GM23338 (cell line): ENCODE data around the gene MYOM1. TPM values are rescaled to one million over a fixed set of nuclear protein-coding genes. Genes with fewer than 3 reads are reported as not detected.

Experiments
- ATAC-seq: fragments of 200-7000 bp; cut with Tn5 transposase; 3 replicates; pipeline ENCODE4 v1.9.1; 2020
- DNase-seq: peaks from one replicate; pipeline ENCODE4 v3.0.0-alpha.2; 2015; ENCODE audit warnings: low spot score
- H2AFZ ChIP-seq: fragments of 200-600 bp; sonication (generic); 2 replicates; pipeline ENCODE4 v1.8.0; 2016; ENCODE audit warnings: antibody characterized with exemption, mild to moderate bottlenecking, moderate library complexity
- H3F3A ChIP-seq: fragments of 200-600 bp; sonication (generic); replicated peaks from 2 replicates; pipeline ENCODE4 v1.8.0; 2017; ENCODE audit warnings: antibody characterized with exemption, mixed run types, low read depth
- H3K27ac ChIP-seq: fragments of 200-600 bp; sonication (generic); 2 replicates; pipeline ENCODE4 v1.6.1; 2016; ENCODE audit warnings: low read depth
- H3K27me3 ChIP-seq: fragments of 200-600 bp; sonication (generic); 2 replicates; pipeline ENCODE4 v1.8.0; 2016; ENCODE audit warnings: mild to moderate bottlenecking, mixed run types, moderate library complexity; ENCODE audit not compliant: insufficient read depth
- H3K36me3 ChIP-seq: fragments of 200-600 bp; sonication (generic); 2 replicates; pipeline ENCODE4 v1.8.0; 2016; ENCODE audit warnings: mild to moderate bottlenecking; ENCODE audit not compliant: insufficient read depth
- H3K4me1 ChIP-seq: fragments of 200-600 bp; sonication (generic); 2 replicates; pipeline ENCODE4 v1.8.0; 2016; ENCODE audit warnings: mild to moderate bottlenecking, moderate library complexity; ENCODE audit not compliant: insufficient read depth
- H3K4me2 ChIP-seq: fragments of 200-600 bp; sonication (generic); 2 replicates; pipeline ENCODE4 v1.7.1; 2017; ENCODE audit warnings: mixed run types
- H3K4me3 ChIP-seq: fragments of 200-600 bp; sonication (generic); 2 replicates; pipeline ENCODE4 v1.6.1; 2016; ENCODE audit warnings: mixed run types
- H3K79me2 ChIP-seq: fragments of 200-600 bp; sonication (generic); replicated peaks from 2 replicates; pipeline ENCODE4 v1.8.0; 2017; ENCODE audit warnings: mild to moderate bottlenecking; ENCODE audit not compliant: insufficient read depth
- H3K9me2 ChIP-seq: fragments of 200-600 bp; sonication (generic); 2 replicates; pipeline ENCODE4 v1.8.0; 2017; ENCODE audit not compliant: insufficient read depth
- H4K20me1 ChIP-seq: fragments of 200-600 bp; sonication (generic); replicated peaks from 2 replicates; pipeline ENCODE4 v1.8.0; 2017; ENCODE audit warnings: mild to moderate bottlenecking; ENCODE audit not compliant: insufficient read depth
- H3K27ac Mint-ChIP-seq: 2 replicates; pipeline ENCODE4 v1.8.0; 2020; ENCODE audit warnings: inconsistent platforms, mild to moderate bottlenecking, moderate library complexity, mixed read lengths
- H3K27me3 Mint-ChIP-seq: 3 replicates; pipeline ENCODE4 v1.8.0; 2022; ENCODE audit warnings: low read depth, mild to moderate bottlenecking, moderate library complexity, mixed read lengths, inconsistent platforms; ENCODE audit not compliant: insufficient read depth, poor library complexity
- H3K36me3 Mint-ChIP-seq: 3 replicates; pipeline ENCODE4 v1.8.0; 2021; ENCODE audit warnings: low read depth, mild to moderate bottlenecking, inconsistent platforms, moderate library complexity, mixed read lengths
- H3K4me1 Mint-ChIP-seq: 3 replicates; pipeline ENCODE4 v1.8.0; 2020; ENCODE audit warnings: mild to moderate bottlenecking, inconsistent platforms, mixed read lengths
- H3K4me3 Mint-ChIP-seq: 3 replicates; pipeline ENCODE4 v1.8.0; 2021; ENCODE audit warnings: moderate library complexity, mild to moderate bottlenecking, inconsistent platforms, mixed read lengths
- H3K9me3 Mint-ChIP-seq: 3 replicates; pipeline ENCODE4 v1.8.0; 2020; ENCODE audit warnings: moderate library complexity, mild to moderate bottlenecking, inconsistent platforms, mixed read lengths
- CREB1 ChIP-seq: fragments of 250-450 bp; sonication (Bioruptor Pico); IDR thresholded peaks from 2 replicates; pipeline ENCODE4 v1.5.0; 2020; ENCODE audit warnings: low read depth, mild to moderate bottlenecking, moderate library complexity
- EZH2 ChIP-seq: fragments of 200-600 bp; sonication (generic); IDR thresholded peaks from one replicate; pipeline ENCODE4 v1.8.0; 2017; ENCODE audit warnings: antibody characterized with exemption, mild to moderate bottlenecking, low read depth; ENCODE audit not compliant: unreplicated experiment
- EZH2phosphoT487 ChIP-seq: fragments of 200-600 bp; sonication (generic); IDR thresholded peaks from one replicate; pipeline ENCODE4 v1.8.1; 2018; ENCODE audit warnings: antibody characterized with exemption; ENCODE audit not compliant: unreplicated experiment
- JUNB ChIP-seq: IDR thresholded peaks from one replicate; pipeline ENCODE4 v1.6.1; 2016; ENCODE audit warnings: antibody characterized with exemption; ENCODE audit not compliant: unreplicated experiment
- NANOG ChIP-seq: IDR thresholded peaks from 2 replicates; pipeline ENCODE4 v1.6.1; 2016; ENCODE audit warnings: antibody characterized with exemption, borderline replicate concordance
- POLR2AphosphoS5 ChIP-seq: IDR thresholded peaks from 2 replicates; pipeline ENCODE4 v1.6.1; 2016; ENCODE audit warnings: antibody characterized with exemption, low read depth
- REST ChIP-seq: IDR thresholded peaks from one replicate; pipeline ENCODE4 v1.6.1; 2018; ENCODE audit warnings: antibody characterized with exemption; ENCODE audit not compliant: unreplicated experiment
- STAT1 ChIP-seq: IDR thresholded peaks from one replicate; pipeline ENCODE4 v1.6.1; 2016; ENCODE audit warnings: antibody characterized with exemption; ENCODE audit not compliant: unreplicated experiment
- ZNF114 ChIP-seq: fragments of 250-450 bp; sonication (Bioruptor Pico); IDR thresholded peaks from 2 replicates; pipeline ENCODE4 v1.5.0; 2020; ENCODE audit warnings: mild to moderate bottlenecking, moderate library complexity
- ZNF331 ChIP-seq: fragments of 250-450 bp; sonication (Bioruptor Pico); IDR thresholded peaks from 2 replicates; pipeline ENCODE4 v1.5.0; 2020; ENCODE audit warnings: low read depth, mild to moderate bottlenecking, moderate library complexity
- polyA plus RNA-seq: library from polyadenylated mRNA; unstranded; fragments of >200 nt; fragmentation: Nextera tagmentation; extraction: Ambion mirVana; gene quantifications from 2 replicates; pipeline ENCODE4 v1.2.1, GENCODE V29; 2016
- total RNA-seq: library from RNA; depleted of rRNA; stranded (reverse); fragments of >200 nt; shearing (Covaris generic); gene quantifications from 2 replicates; pipeline ENCODE4 v1.2.3, GENCODE V29; 2014
- TF ChIP-seq, protein P1 (sequence below): fragments of 250-450 bp; sonication (Bioruptor Pico); IDR thresholded peaks from 2 replicates; pipeline ENCODE4 v1.5.0; 2020; ENCODE audit warnings: mild to moderate bottlenecking, moderate library complexity
- TF ChIP-seq, protein P2 (sequence below), 2 experiments: fragments of 200-600 bp in 1 of 2; sonication (generic) in 1 of 2; conservative IDR thresholded peaks; 2 replicates each; pipeline versions ENCODE4 v1.5.1 to v1.6.1; 2016 to 2017; ENCODE audit warnings: antibody characterized with exemption in 2 of 2, low read depth in 2 of 2, mild to moderate bottlenecking in 2 of 2, moderate library complexity in 1 of 2
- TF ChIP-seq, protein P3 (sequence below): IDR thresholded peaks from 2 replicates; pipeline ENCODE4 v1.6.1; 2016; ENCODE audit warnings: antibody characterized with exemption

The MYOM1 gene
- total and polyA plus RNA-seq, 2 experiments from 2014 or later: 0.27 to 0.38 TPM

DNA sequence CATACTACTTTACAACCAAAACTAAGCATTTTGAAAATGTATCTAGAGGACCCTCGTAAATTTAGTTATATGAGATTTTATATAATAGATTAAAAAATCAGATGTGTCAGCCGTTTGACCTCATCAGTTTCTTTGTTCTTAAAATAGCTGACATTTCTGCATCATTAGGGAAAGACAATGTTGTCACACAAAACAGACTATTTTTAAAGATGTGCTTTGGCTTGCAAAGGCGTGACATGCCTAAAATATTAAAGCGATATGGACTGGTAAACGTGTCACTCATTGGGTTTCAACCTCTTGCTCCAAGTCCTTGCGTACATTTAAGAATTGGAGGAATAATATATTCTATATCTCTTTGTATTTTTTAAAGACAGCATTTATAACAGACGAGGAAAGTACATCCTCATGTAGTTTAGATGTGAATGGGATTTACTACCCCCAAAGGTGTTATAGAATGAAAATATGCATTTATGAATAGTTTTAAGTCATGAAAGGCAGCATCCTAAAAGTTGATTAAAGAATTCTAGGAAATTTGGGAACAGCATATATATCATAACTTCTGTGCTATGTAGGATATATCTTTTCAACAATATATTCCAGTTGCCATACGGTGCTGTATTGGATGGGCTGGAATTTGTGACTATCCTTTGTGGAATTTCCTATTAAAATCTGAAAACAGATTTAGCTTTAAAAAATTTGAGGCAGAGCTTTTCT is 31.6 kb upstream of the MYOM1 start:
- Histone ChIP-seq H3K27me3 (no peaks in the 10 kb centered on the region), H3K4me1 (peaks cover 16% of the 10 kb centered on the region), H3K9me2 (no peaks in the 10 kb centered on the region), H3K4me2 (no peak overlapping the region), H3K4me3 (no peak overlapping the region), H3K27ac (no peak overlapping the region; the same call in 1 of the 2 replicates), H3K36me3 (peaks cover 32% of the 10 kb centered on the region), H4K20me1 (peaks cover 17% of the 10 kb centered on the region; the same call in 1 of the 2 replicates), H3K79me2 (peaks cover 62% of the 10 kb centered on the region), H3F3A (0 out of 2 replicates have a peak, but pooled peaks cover 6% of the 10 kb centered on the region), H2AFZ (no peak overlapping the region)
- DNase-seq (no peak), ATAC-seq (no peak)
- Mint-ChIP-seq H3K36me3 (peaks cover 50% of the 10 kb centered on the region), H3K27ac (peak overlapping the region; percentile 23; the same call in 1 of the 2 replicates), H3K9me3 (no peaks in the 10 kb centered on the region), H3K27me3 (peaks cover 12% of the 10 kb centered on the region), H3K4me1 (peaks cover 22% of the 10 kb centered on the region; the same call in 2 of the 3 replicates), H3K4me3 (no peak overlapping the region)
- TF ChIP-seq, protein P1, sequence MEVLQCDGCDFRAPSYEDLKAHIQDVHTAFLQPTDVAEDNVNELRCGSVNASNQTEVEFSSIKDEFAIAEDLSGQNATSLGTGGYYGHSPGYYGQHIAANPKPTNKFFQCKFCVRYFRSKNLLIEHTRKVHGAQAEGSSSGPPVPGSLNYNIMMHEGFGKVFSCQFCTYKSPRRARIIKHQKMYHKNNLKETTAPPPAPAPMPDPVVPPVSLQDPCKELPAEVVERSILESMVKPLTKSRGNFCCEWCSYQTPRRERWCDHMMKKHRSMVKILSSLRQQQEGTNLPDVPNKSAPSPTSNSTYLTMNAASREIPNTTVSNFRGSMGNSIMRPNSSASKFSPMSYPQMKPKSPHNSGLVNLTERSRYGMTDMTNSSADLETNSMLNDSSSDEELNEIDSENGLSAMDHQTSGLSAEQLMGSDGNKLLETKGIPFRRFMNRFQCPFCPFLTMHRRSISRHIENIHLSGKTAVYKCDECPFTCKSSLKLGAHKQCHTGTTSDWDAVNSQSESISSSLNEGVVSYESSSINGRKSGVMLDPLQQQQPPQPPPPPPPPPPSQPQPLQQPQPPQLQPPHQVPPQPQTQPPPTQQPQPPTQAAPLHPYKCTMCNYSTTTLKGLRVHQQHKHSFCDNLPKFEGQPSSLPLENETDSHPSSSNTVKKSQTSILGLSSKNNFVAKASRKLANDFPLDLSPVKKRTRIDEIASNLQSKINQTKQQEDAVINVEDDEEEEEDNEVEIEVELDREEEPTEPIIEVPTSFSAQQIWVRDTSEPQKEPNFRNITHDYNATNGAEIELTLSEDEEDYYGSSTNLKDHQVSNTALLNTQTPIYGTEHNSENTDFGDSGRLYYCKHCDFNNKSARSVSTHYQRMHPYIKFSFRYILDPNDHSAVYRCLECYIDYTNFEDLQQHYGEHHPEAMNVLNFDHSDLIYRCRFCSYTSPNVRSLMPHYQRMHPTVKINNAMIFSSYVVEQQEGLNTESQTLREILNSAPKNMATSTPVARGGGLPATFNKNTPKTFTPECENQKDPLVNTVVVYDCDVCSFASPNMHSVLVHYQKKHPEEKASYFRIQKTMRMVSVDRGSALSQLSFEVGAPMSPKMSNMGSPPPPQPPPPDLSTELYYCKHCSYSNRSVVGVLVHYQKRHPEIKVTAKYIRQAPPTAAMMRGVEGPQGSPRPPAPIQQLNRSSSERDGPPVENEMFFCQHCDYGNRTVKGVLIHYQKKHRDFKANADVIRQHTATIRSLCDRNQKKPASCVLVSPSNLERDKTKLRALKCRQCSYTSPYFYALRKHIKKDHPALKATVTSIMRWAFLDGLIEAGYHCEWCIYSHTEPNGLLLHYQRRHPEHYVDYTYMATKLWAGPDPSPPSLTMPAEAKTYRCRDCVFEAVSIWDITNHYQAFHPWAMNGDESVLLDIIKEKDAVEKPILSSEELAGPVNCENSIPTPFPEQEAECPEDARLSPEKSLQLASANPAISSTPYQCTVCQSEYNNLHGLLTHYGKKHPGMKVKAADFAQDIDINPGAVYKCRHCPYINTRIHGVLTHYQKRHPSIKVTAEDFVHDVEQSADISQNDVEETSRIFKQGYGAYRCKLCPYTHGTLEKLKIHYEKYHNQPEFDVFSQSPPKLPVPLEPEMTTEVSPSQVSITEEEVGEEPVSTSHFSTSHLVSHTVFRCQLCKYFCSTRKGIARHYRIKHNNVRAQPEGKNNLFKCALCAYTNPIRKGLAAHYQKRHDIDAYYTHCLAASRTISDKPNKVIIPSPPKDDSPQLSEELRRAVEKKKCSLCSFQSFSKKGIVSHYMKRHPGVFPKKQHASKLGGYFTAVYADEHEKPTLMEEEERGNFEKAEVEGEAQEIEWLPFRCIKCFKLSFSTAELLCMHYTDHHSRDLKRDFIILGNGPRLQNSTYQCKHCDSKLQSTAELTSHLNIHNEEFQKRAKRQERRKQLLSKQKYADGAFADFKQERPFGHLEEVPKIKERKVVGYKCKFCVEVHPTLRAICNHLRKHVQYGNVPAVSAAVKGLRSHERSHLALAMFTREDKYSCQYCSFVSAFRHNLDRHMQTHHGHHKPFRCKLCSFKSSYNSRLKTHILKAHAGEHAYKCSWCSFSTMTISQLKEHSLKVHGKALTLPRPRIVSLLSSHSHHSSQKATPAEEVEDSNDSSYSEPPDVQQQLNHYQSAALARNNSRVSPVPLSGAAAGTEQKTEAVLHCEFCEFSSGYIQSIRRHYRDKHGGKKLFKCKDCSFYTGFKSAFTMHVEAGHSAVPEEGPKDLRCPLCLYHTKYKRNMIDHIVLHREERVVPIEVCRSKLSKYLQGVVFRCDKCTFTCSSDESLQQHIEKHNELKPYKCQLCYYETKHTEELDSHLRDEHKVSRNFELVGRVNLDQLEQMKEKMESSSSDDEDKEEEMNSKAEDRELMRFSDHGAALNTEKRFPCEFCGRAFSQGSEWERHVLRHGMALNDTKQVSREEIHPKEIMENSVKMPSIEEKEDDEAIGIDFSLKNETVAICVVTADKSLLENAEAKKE (CRISPR knock-in tag): no peak
- TF ChIP-seq JUNB (no peak), STAT1 (no peak), ZNF331 (no peak), CREB1 (CRISPR knock-in tag) (no peak), NANOG (no peak), ZNF114 (CRISPR knock-in tag) (no peak), EZH2phosphoT487 (no peak), POLR2AphosphoS5 (no peak), REST (no peak), EZH2 (no peak)
- TF ChIP-seq, protein P2, sequence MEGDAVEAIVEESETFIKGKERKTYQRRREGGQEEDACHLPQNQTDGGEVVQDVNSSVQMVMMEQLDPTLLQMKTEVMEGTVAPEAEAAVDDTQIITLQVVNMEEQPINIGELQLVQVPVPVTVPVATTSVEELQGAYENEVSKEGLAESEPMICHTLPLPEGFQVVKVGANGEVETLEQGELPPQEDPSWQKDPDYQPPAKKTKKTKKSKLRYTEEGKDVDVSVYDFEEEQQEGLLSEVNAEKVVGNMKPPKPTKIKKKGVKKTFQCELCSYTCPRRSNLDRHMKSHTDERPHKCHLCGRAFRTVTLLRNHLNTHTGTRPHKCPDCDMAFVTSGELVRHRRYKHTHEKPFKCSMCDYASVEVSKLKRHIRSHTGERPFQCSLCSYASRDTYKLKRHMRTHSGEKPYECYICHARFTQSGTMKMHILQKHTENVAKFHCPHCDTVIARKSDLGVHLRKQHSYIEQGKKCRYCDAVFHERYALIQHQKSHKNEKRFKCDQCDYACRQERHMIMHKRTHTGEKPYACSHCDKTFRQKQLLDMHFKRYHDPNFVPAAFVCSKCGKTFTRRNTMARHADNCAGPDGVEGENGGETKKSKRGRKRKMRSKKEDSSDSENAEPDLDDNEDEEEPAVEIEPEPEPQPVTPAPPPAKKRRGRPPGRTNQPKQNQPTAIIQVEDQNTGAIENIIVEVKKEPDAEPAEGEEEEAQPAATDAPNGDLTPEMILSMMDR (conservative IDR thresholded peaks at IDR 0.05; ENCODE audit: low read depth in 2 of 2): no peak
- TF ChIP-seq, protein P3, sequence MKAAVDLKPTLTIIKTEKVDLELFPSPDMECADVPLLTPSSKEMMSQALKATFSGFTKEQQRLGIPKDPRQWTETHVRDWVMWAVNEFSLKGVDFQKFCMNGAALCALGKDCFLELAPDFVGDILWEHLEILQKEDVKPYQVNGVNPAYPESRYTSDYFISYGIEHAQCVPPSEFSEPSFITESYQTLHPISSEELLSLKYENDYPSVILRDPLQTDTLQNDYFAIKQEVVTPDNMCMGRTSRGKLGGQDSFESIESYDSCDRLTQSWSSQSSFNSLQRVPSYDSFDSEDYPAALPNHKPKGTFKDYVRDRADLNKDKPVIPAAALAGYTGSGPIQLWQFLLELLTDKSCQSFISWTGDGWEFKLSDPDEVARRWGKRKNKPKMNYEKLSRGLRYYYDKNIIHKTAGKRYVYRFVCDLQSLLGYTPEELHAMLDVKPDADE: no peak
